HepG2 (cell line): ENCODE data around the gene FAM167B. TPM values are rescaled to one million over a fixed set of nuclear protein-coding genes. Genes with fewer than 3 reads are reported as not detected.

ENCODE experiments used
- CREB1 ChIP-seq, 2 experiments: fragments of 450-650 bp in 1 of 2; IDR thresholded peaks; 2 replicates each; pipeline ENCODE4 v1.6.1; 2016 to 2017; ENCODE audit warnings: control low read depth in 1 of 2, mild to moderate bottlenecking in 1 of 2, missing compliant biosample characterization in 1 of 2, missing genetic modification characterization in 1 of 2
- DR1 ChIP-seq: sonication (generic); formaldehyde crosslinking; IDR thresholded peaks from 2 replicates; pipeline ENCODE4 v1.8.0; 2021; ENCODE audit warnings: mild to moderate bottlenecking, missing genetic modification reagents, inconsistent platforms
- EP300 ChIP-seq, 3 experiments: sonication (generic) in 1 of 3; formaldehyde crosslinking in 1 of 3; IDR thresholded peaks; 2 replicates each; pipeline versions ENCODE4 v1.5.1 to v1.6.1; 2011 to 2020; ENCODE audit warnings: low read depth in 2 of 3, low read length in 2 of 3, borderline replicate concordance in 1 of 3, improper control_type of control experiment in 1 of 3, mild to moderate bottlenecking in 1 of 3, missing genetic modification reagents in 1 of 3, moderate library complexity in 1 of 3
- ESRRA ChIP-seq: sonication (generic); formaldehyde crosslinking; IDR thresholded peaks from 2 replicates; pipeline ENCODE4 v1.5.1; 2020; ENCODE audit warnings: mild to moderate bottlenecking, low read depth, missing genetic modification reagents
- HDAC1 ChIP-seq: sonication (generic); formaldehyde crosslinking; IDR thresholded peaks from 2 replicates; pipeline ENCODE4 v1.5.1; 2020; ENCODE audit warnings: mild to moderate bottlenecking, missing genetic modification reagents
- HOXD1 ChIP-seq: sonication (generic); formaldehyde crosslinking; IDR thresholded peaks from 2 replicates; pipeline ENCODE4 v1.5.0; 2020; ENCODE audit warnings: missing genetic modification reagents
- KAT7 ChIP-seq: IDR thresholded peaks from 2 replicates; pipeline ENCODE4 v1.6.1; 2018; ENCODE audit warnings: borderline replicate concordance, missing compliant biosample characterization
- LCORL ChIP-seq, 2 experiments: fragments of 450-650 bp in 1 of 2; sonication (generic) in 1 of 2; formaldehyde crosslinking in 1 of 2; IDR thresholded peaks; 2 replicates each; pipeline versions ENCODE4 v1.5.0 to v1.6.1; 2017 to 2020; ENCODE audit warnings: antibody characterized with exemption in 1 of 2, missing genetic modification reagents in 1 of 2
- SP1 ChIP-seq, 2 experiments: fragments of 450-650 bp in 1 of 2; sonication (generic) in 1 of 2; formaldehyde crosslinking in 1 of 2; IDR thresholded peaks; 2 replicates each; pipeline versions ENCODE4 v1.4.0 to v1.6.1; 2016 to 2020; ENCODE audit warnings: missing genetic modification reagents in 1 of 2
- ZNF510 ChIP-seq: sonication (generic); formaldehyde crosslinking; IDR thresholded peaks from 2 replicates; pipeline ENCODE4 v1.4.0; 2020; ENCODE audit warnings: low read depth, mild to moderate bottlenecking, missing genetic modification reagents
- ZNF530 ChIP-seq: sonication (generic); formaldehyde crosslinking; IDR thresholded peaks from 2 replicates; pipeline ENCODE4 v1.5.0; 2020; ENCODE audit warnings: low read depth, mild to moderate bottlenecking, missing genetic modification reagents
- ZNF557 ChIP-seq: sonication (generic); formaldehyde crosslinking; IDR thresholded peaks from 2 replicates; pipeline ENCODE4 v1.4.0; 2020; ENCODE audit warnings: missing genetic modification reagents
- ZNF790 ChIP-seq: sonication (generic); formaldehyde crosslinking; IDR thresholded peaks from 2 replicates; pipeline ENCODE4 v1.8.0; 2022; ENCODE audit warnings: missing genetic modification reagents, mild to moderate bottlenecking, borderline replicate concordance
- polyA plus RNA-seq, 8 experiments: library from polyadenylated mRNA; depleted of rRNA in 3 of 8; stranded (reverse) in 7 of 8; unstranded in 1 of 8; fragments of >200 nt; fragmentation: Illumina TruSeq in 4 of 8; extraction: Trizol in 4 of 8; gene quantifications; 2 replicates each; pipeline versions ENCODE4 v1.2.1 to v1.2.3, GENCODE V29; 2011 to 2016; ENCODE audit warnings: low read depth in 4 of 8, missing spikeins in 1 of 8, mixed read lengths in 1 of 8; ENCODE audit not compliant: insufficient read depth in 1 of 8
- total RNA-seq, 5 experiments: library from RNA; depleted of rRNA; stranded (reverse); fragments of >200 nt; fragmentation: Illumina TruSeq; extraction: Trizol; gene quantifications; 2 replicates each; pipeline ENCODE4 v1.2.3, GENCODE V29; 2016; ENCODE audit warnings: low read depth in 1 of 5
- TF ChIP-seq, protein P1 (sequence below): sonication (generic); formaldehyde crosslinking; IDR thresholded peaks from 2 replicates; pipeline ENCODE4 v1.5.0; 2020; ENCODE audit warnings: mild to moderate bottlenecking, missing genetic modification reagents
- TF ChIP-seq, protein P2 (sequence below): sonication (generic); formaldehyde crosslinking; IDR thresholded peaks from 2 replicates; pipeline ENCODE4 v1.8.1; 2022; ENCODE audit warnings: low read depth, mild to moderate bottlenecking, missing genetic modification reagents
- TF ChIP-seq, protein P3 (sequence below): sonication (generic); formaldehyde crosslinking; conservative IDR thresholded peaks from 2 replicates; pipeline ENCODE4 v1.4.0; 2020; ENCODE audit warnings: mild to moderate bottlenecking, missing genetic modification reagents, moderate library complexity
- TF ChIP-seq, protein P4 (sequence below): sonication (generic); formaldehyde crosslinking; IDR thresholded peaks from 2 replicates; pipeline ENCODE4 v1.4.0; 2020; ENCODE audit warnings: missing genetic modification reagents

FAM167B gene
- total and polyA plus RNA-seq, 2 of the 13 experiments (the other 11 are each of a cell fraction or from before 2014, with no cell fraction given): 0.15 to 0.70 TPM

DNA sequence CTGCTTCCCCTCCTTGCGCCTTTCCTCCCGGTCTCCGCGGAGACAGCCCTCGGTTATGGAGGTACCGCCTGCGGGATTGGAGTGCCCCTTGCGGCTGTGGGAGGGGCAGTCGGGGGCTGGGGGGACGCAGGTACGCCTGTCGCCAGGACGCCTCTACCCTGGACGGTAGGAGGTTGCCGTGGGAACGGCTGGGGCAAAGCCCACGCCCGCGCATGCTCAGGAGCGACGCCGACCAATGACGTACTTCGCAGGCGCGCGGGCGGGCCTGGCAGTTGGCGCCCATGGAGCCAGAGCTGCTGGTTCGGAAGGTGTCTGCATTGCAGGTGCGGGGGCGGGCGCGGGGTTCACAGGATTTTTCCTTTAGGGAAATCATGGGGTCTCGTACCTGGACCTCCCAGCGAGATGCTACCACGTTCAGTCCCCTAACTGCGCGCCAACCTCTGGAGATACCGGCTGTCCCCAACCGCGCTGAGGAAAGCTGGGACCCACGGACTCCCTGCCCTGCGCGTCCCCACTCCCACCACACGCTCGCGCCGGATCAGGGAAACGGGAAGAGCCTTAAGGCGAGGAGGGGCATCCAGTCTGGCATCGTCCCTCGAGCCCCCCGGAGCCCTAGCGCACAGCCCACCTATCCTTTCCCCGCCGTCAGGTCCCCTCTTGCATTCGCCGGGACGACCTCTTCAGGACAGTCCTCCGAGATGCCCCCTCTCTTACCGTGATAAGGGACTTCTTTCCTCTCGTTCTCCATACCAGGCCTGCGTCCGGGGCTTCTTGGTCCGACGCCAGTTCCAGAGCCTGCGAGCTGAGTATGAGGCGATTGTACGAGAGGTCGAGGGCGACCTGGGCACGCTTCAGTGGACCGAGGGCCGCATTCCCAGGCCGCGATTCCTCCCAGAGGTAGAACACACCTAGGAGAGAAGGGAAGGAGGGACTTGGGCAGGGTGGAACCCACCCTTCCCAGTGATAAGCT is 41.3 kb upstream of the FAM167B start, which contains the start of gene IQCC (continued):
- TF ChIP-seq, protein P1, sequence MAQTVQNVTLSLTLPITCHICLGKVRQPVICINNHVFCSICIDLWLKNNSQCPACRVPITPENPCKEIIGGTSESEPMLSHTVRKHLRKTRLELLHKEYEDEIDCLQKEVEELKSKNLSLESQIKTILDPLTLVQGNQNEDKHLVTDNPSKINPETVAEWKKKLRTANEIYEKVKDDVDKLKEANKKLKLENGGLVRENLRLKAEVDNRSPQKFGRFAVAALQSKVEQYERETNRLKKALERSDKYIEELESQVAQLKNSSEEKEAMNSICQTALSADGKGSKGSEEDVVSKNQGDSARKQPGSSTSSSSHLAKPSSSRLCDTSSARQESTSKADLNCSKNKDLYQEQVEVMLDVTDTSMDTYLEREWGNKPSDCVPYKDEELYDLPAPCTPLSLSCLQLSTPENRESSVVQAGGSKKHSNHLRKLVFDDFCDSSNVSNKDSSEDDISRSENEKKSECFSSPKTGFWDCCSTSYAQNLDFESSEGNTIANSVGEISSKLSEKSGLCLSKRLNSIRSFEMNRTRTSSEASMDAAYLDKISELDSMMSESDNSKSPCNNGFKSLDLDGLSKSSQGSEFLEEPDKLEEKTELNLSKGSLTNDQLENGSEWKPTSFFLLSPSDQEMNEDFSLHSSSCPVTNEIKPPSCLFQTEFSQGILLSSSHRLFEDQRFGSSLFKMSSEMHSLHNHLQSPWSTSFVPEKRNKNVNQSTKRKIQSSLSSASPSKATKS (CRISPR knock-in tag): no peak
- TF ChIP-seq CREB1 (IDR thresholded peaks at IDR 0.05) (peak; percentile 88), CREB1 (CRISPR knock-in tag; IDR thresholded peaks at IDR 0.05) (peak; percentile 95), ZNF530 (CRISPR knock-in tag) (no peak), EP300 (IDR thresholded peaks at IDR 0.05; ENCODE audit: low read depth in 2 of 2, low read length in 2 of 2) (no peak), EP300 (CRISPR knock-in tag; IDR thresholded peaks at IDR 0.05; ENCODE audit: borderline replicate concordance) (no peak), HDAC1 (CRISPR knock-in tag) (peak; percentile 86), ZNF790 (CRISPR knock-in tag) (peak; percentile 54; the same call in 1 of the 2 replicates), ZNF510 (no peak), ESRRA (CRISPR knock-in tag) (no peak), DR1 (CRISPR knock-in tag) (no peak), KAT7 (CRISPR knock-in tag) (no peak), ZNF557 (CRISPR knock-in tag) (no peak), HOXD1 (CRISPR knock-in tag) (no peak), SP1 (IDR thresholded peaks at IDR 0.05) (no peak), SP1 (CRISPR knock-in tag; IDR thresholded peaks at IDR 0.05) (peak; percentile 42; the same call in 1 of the 2 replicates), LCORL (IDR thresholded peaks at IDR 0.05) (no peak), LCORL (CRISPR knock-in tag; IDR thresholded peaks at IDR 0.05) (peak; percentile 45; the same call in 1 of the 2 replicates)
- TF ChIP-seq, protein P2, sequence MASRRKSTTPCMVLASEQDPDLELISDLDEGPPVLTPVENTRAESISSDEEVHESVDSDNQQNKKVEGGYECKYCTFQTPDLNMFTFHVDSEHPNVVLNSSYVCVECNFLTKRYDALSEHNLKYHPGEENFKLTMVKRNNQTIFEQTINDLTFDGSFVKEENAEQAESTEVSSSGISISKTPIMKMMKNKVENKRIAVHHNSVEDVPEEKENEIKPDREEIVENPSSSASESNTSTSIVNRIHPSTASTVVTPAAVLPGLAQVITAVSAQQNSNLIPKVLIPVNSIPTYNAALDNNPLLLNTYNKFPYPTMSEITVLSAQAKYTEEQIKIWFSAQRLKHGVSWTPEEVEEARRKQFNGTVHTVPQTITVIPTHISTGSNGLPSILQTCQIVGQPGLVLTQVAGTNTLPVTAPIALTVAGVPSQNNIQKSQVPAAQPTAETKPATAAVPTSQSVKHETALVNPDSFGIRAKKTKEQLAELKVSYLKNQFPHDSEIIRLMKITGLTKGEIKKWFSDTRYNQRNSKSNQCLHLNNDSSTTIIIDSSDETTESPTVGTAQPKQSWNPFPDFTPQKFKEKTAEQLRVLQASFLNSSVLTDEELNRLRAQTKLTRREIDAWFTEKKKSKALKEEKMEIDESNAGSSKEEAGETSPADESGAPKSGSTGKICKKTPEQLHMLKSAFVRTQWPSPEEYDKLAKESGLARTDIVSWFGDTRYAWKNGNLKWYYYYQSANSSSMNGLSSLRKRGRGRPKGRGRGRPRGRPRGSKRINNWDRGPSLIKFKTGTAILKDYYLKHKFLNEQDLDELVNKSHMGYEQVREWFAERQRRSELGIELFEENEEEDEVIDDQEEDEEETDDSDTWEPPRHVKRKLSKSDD (CRISPR knock-in tag): no peak
- TF ChIP-seq, protein P3, sequence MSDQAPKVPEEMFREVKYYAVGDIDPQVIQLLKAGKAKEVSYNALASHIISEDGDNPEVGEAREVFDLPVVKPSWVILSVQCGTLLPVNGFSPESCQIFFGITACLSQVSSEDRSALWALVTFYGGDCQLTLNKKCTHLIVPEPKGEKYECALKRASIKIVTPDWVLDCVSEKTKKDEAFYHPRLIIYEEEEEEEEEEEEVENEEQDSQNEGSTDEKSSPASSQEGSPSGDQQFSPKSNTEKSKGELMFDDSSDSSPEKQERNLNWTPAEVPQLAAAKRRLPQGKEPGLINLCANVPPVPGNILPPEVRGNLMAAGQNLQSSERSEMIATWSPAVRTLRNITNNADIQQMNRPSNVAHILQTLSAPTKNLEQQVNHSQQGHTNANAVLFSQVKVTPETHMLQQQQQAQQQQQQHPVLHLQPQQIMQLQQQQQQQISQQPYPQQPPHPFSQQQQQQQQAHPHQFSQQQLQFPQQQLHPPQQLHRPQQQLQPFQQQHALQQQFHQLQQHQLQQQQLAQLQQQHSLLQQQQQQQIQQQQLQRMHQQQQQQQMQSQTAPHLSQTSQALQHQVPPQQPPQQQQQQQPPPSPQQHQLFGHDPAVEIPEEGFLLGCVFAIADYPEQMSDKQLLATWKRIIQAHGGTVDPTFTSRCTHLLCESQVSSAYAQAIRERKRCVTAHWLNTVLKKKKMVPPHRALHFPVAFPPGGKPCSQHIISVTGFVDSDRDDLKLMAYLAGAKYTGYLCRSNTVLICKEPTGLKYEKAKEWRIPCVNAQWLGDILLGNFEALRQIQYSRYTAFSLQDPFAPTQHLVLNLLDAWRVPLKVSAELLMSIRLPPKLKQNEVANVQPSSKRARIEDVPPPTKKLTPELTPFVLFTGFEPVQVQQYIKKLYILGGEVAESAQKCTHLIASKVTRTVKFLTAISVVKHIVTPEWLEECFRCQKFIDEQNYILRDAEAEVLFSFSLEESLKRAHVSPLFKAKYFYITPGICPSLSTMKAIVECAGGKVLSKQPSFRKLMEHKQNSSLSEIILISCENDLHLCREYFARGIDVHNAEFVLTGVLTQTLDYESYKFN (CRISPR knock-in tag): no peak
- TF ChIP-seq, protein P4, sequence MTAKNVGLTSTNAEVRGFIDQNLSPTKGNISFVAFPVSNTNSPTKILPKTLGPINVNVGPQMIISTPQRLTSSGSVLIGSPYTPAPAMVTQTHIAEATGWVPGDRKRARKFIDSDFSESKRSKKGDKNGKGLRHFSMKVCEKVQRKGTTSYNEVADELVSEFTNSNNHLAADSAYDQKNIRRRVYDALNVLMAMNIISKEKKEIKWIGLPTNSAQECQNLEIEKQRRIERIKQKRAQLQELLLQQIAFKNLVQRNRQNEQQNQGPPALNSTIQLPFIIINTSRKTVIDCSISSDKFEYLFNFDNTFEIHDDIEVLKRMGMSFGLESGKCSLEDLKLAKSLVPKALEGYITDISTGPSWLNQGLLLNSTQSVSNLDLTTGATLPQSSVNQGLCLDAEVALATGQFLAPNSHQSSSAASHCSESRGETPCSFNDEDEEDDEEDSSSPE: peak; percentile 90
